ENCODE measurements around the gene PRR33.

The PRR33 gene

GRCh38 chr11:1927848-1928469, 36.3 kb upstream of the PRR33 start:
- DNase-seq: no peak

GRCh38 chr11:1927026-1927847, 35.5 kb upstream of the PRR33 start:
- no peak for DNase-seq

GRCh38 chr11:1926156-1927025, 34.7 kb upstream of the PRR33 start:
- no peak for DNase-seq

- DNase-seq: no peak
Observed at GRCh38 chr11:1925373-1926155, 33.9 kb upstream of the PRR33 start.

- DNase-seq: no peak
Observed at GRCh38 chr11:1924646-1925372, 33.1 kb upstream of the PRR33 start.

GRCh38 chr11:1924181-1924580, 32.5 kb upstream of the PRR33 start:
- no peak for DNase-seq

GRCh38 chr11:1923201-1923956, 31.7 kb upstream of the PRR33 start:
- DNase-seq: no peak

- no peak for DNase-seq
Observed at GRCh38 chr11:1922481-1923081, 30.9 kb upstream of the PRR33 start.

- no peak for DNase-seq
Observed at GRCh38 chr11:1921574-1922141, 30.0 kb upstream of the PRR33 start.

GRCh38 chr11:1920909-1921573, 29.3 kb upstream of the PRR33 start:
- DNase-seq: no peak

GRCh38 chr11:1920128-1920908, 28.6 kb upstream of the PRR33 start:
- no peak for DNase-seq

- DNase-seq: no peak
Observed at GRCh38 chr11:1919391-1920127, 27.9 kb upstream of the PRR33 start, which contains the start of gene TNNT3. Gene TNNT3 (plus strand): TSS chr11:1919703. CDS start chr11:1922875, 3,172 bp downstream.

- no peak for DNase-seq
Observed at GRCh38 chr11:1918436-1919315, 27.0 kb upstream of the PRR33 start.

- no peak for DNase-seq
Observed at GRCh38 chr11:1917523-1918435, 26.1 kb upstream of the PRR33 start.

GRCh38 chr11:1916986-1917522, 25.4 kb upstream of the PRR33 start:
- no peak for DNase-seq
